Mesenchymal stem cell (in vitro differentiated cells and primary cell): ENCODE measurements around the gene NDUFV1.
"Not testable (repeated sequence)": the region's sequence is repeated elsewhere in the genome, so short reads cannot be mapped to it uniquely, and the experiment has no call there.

ENCODE experiments used
- DNase-seq: peaks from one replicate; pipeline ENCODE4 v3.0.0-alpha.2; 2013
- H2AFZ ChIP-seq: one replicate; pipeline ENCODE4 v1.6.1; 2013; ENCODE audit warnings: low read depth, mild to moderate bottlenecking, control low read depth, inconsistent platforms, low read length, moderate library complexity
- H2AK5ac ChIP-seq: 2 replicates; pipeline ENCODE4 v1.6.1; 2013; ENCODE audit warnings: low read length, moderate library complexity, mild to moderate bottlenecking, inconsistent platforms; ENCODE audit not compliant: severe bottlenecking
- H2BK120ac ChIP-seq: one replicate; pipeline ENCODE4 v1.6.1; 2013; ENCODE audit warnings: low read depth, mild to moderate bottlenecking, inconsistent platforms, low read length, moderate library complexity
- H2BK12ac ChIP-seq, 2 experiments: one replicate each; pipeline ENCODE4 v1.6.1; 2013; ENCODE audit warnings: inconsistent platforms in 2 of 2, low read length in 2 of 2, mild to moderate bottlenecking in 2 of 2, moderate library complexity in 2 of 2, control low read depth in 1 of 2
- H2BK15ac ChIP-seq: one replicate; pipeline ENCODE4 v1.6.1; 2013; ENCODE audit warnings: mild to moderate bottlenecking, low read depth, inconsistent platforms; ENCODE audit not compliant: poor library complexity, severe bottlenecking
- H2BK5ac ChIP-seq: 2 replicates; pipeline ENCODE4 v1.6.1; 2013; ENCODE audit warnings: low read depth, mild to moderate bottlenecking, low read length, control low read depth, inconsistent platforms; ENCODE audit not compliant: poor library complexity, severe bottlenecking
- H3K14ac ChIP-seq, 2 experiments: one replicate each; pipeline ENCODE4 v1.6.1; 2013; ENCODE audit warnings: inconsistent platforms in 2 of 2, low read length in 2 of 2, control low read depth in 1 of 2, mild to moderate bottlenecking in 1 of 2, moderate library complexity in 1 of 2
- H3K18ac ChIP-seq, 2 experiments: one replicate each; pipeline ENCODE4 v1.6.1; 2013; ENCODE audit warnings: inconsistent platforms in 2 of 2, low read length in 2 of 2, control low read depth in 1 of 2, low read depth in 1 of 2, mild to moderate bottlenecking in 1 of 2
- H3K23ac ChIP-seq, 2 experiments: one replicate each; pipeline ENCODE4 v1.6.1; 2013; ENCODE audit warnings: inconsistent platforms in 2 of 2, low read length in 2 of 2, mild to moderate bottlenecking in 2 of 2, moderate library complexity in 2 of 2, control low read depth in 1 of 2
- H3K27ac ChIP-seq: 2 replicates; pipeline ENCODE4 v1.5.1; 2013; ENCODE audit warnings: mild to moderate bottlenecking, moderate library complexity, low read length, control low read depth, inconsistent platforms; ENCODE audit not compliant: poor library complexity, severe bottlenecking
- H3K27me3 ChIP-seq, 2 experiments: 2 replicates each; pipeline versions ENCODE4 v1.6.1 to v1.7.0; 2013; ENCODE audit warnings: low read length in 2 of 2, mild to moderate bottlenecking in 2 of 2, moderate library complexity in 2 of 2, control low read depth in 1 of 2, inconsistent platforms in 1 of 2; ENCODE audit not compliant: control insufficient read depth in 1 of 2, insufficient read depth in 1 of 2
- H3K36me3 ChIP-seq, 2 experiments: 2 replicates each; pipeline versions ENCODE4 v1.6.1 to v1.7.0; 2013; ENCODE audit warnings: low read length in 2 of 2, control low read depth in 1 of 2, inconsistent platforms in 1 of 2, low read depth in 1 of 2, mild to moderate bottlenecking in 1 of 2; ENCODE audit not compliant: insufficient read depth in 2 of 2, control insufficient read depth in 1 of 2
- H3K4ac ChIP-seq, 2 experiments: one replicate each; pipeline ENCODE4 v1.6.1; 2013; ENCODE audit warnings: inconsistent platforms in 2 of 2, low read length in 2 of 2, mild to moderate bottlenecking in 2 of 2, moderate library complexity in 2 of 2, control low read depth in 1 of 2, low read depth in 1 of 2
- H3K4me1 ChIP-seq: 2 replicates; pipeline ENCODE4 v1.6.1; 2013; ENCODE audit warnings: low read depth, low read length, control low read depth; ENCODE audit not compliant: control insufficient read depth, insufficient read depth
- H3K4me2 ChIP-seq: 2 replicates; pipeline ENCODE4 v1.6.1; 2013; ENCODE audit warnings: low read length, mild to moderate bottlenecking, inconsistent platforms; ENCODE audit not compliant: poor library complexity, severe bottlenecking
- H3K4me3 ChIP-seq, 2 experiments: 2 replicates each; pipeline versions ENCODE4 v1.5.1 to v1.7.0; 2013; ENCODE audit warnings: low read length in 2 of 2, mild to moderate bottlenecking in 2 of 2, control low read depth in 1 of 2, low read depth in 1 of 2; ENCODE audit not compliant: insufficient read depth in 1 of 2
- H3K79me1 ChIP-seq: replicated peaks from 2 replicates; pipeline ENCODE4 v1.6.1; 2013; ENCODE audit warnings: mild to moderate bottlenecking, control low read depth, low read length, inconsistent platforms; ENCODE audit not compliant: poor library complexity, severe bottlenecking
- H3K9ac ChIP-seq: 2 replicates; pipeline ENCODE4 v1.7.0; 2013; ENCODE audit warnings: mild to moderate bottlenecking, low read length, moderate library complexity
- H3K9me3 ChIP-seq: 2 replicates; pipeline ENCODE4 v1.7.0; 2013; ENCODE audit warnings: mild to moderate bottlenecking, low read length; ENCODE audit not compliant: control insufficient read depth
- H4K8ac ChIP-seq: one replicate; pipeline ENCODE4 v1.6.1; 2013; ENCODE audit warnings: inconsistent platforms, mild to moderate bottlenecking, low read length, moderate library complexity
- H4K91ac ChIP-seq: one replicate; pipeline ENCODE4 v1.6.1; 2013; ENCODE audit warnings: mild to moderate bottlenecking, low read length, inconsistent platforms
- WGBS: methylation state at CpG from one replicate; pipeline ENCODE4 v1.1.7; 2013; ENCODE audit warnings: mixed read lengths; 5-methylcytosine and 5-hydroxymethylcytosine counted together

NDUFV1 gene

DNA sequence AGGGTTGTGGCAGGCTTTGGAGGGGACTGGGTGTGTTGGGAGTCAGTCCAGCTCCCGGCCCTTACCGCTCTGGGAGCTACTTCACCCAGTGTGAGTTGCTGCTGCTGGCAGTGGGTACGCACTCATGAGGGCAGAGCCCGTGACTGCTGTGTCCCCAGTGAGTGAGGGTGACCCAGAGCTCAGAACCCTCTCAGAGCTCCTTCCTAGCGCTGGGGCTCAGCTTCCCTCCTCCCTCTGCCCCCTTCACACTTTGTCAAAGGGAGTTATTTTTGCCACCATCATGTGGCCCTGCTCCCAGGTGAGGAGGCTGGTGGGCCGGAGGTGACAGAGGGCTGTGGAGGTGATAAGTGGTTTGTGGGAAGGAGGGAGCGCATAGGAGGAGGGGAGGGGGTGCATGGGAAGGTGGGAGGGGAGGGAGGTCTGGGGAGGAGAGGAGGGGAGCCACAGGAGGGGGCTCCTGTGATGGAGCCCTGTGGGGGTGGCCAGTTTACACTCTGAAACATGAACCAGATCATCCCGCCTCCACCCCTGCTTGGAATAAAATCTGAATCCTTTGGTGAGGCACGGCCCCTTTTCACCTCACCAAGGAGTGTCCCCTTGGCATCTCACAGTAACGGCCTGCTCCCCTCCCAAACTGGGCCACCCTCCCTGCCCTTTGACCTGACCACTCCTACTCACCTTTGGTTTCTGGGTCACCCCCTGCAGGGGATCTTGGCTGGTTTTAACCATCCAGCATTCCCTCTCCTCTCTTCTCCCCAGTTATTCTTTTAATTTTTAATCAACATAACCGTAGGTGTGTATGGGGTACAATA, 9.9 kb downstream of the NDUFV1 start:
- Histone ChIP-seq H3K36me3 (peaks cover 17 to 21% of the 10 kb centered on the region in 2 experiments), H3K4ac (no peak overlapping the region), H2BK5ac (no peak overlapping the region), H2AK5ac (no peak overlapping the region), H2BK15ac (no peak overlapping the region), H4K91ac (no peak overlapping the region), H3K9me3 (no peaks in the 10 kb centered on the region), H3K27me3 (peaks cover 8 to 37% of the 10 kb centered on the region in 2 experiments), H2AFZ (no peak overlapping the region), H2BK120ac (no peak overlapping the region), H3K79me1 (peaks cover 3% of the 10 kb centered on the region), H3K4me1 (peaks cover 2% of the 10 kb centered on the region), H3K14ac (no peak overlapping the region), H3K27ac (no peak overlapping the region), H3K23ac (no peak overlapping the region), H4K8ac (no peak overlapping the region), H3K4me3 (no peak overlapping the region), H2BK12ac (no peak overlapping the region), H3K9ac (no peak overlapping the region), H3K4me2 (no peak overlapping the region), H3K18ac (no peak overlapping the region)
- WGBS, result 43% methylated on average over 11 of the region's 11 CpGs
- DNase-seq, result no peak

GRCh38 chr11:67617243-67617953, 10.7 kb downstream of the NDUFV1 start:
- Histone ChIP-seq H4K91ac (no peak overlapping the region), H3K36me3 (peaks cover 10 to 13% of the 10 kb centered on the region in 2 experiments), H2AK5ac (no peak overlapping the region), H3K9me3 (no peaks in the 10 kb centered on the region), H3K18ac (no peak overlapping the region), H3K4me3 (no peak overlapping the region), H3K23ac (no peak overlapping the region), H2BK120ac (no peak overlapping the region), H3K4me1 (peaks cover 2% of the 10 kb centered on the region), H2BK5ac (no peak overlapping the region), H3K4ac (no peak overlapping the region), H3K4me2 (no peak overlapping the region), H3K9ac (no peak overlapping the region), H4K8ac (no peak overlapping the region), H3K79me1 (peaks cover 2% of the 10 kb centered on the region), H2BK15ac (no peak overlapping the region), H2BK12ac (no peak overlapping the region), H3K27ac (no peak overlapping the region), H3K27me3 (peaks cover 8 to 37% of the 10 kb centered on the region in 2 experiments), H2AFZ (no peak overlapping the region), H3K14ac (no peak overlapping the region)
- WGBS, result 89% methylated on average over 7 of the region's 7 CpGs
- DNase-seq, result no peak

- H3K27ac ChIP-seq, H3K9ac ChIP-seq, H2BK15ac ChIP-seq, H3K36me3 ChIP-seq, H3K79me1 ChIP-seq, H3K14ac ChIP-seq, H3K9me3 ChIP-seq, H3K4me1 ChIP-seq, H2AFZ ChIP-seq, DNase-seq, H3K4ac ChIP-seq, H2BK12ac ChIP-seq, H2AK5ac ChIP-seq, H3K4me3 ChIP-seq, H2BK5ac ChIP-seq, H2BK120ac ChIP-seq, H4K91ac ChIP-seq, H3K4me2 ChIP-seq, H3K18ac ChIP-seq, H4K8ac ChIP-seq, H3K23ac ChIP-seq: not testable (repeated sequence)
- H3K27me3 ChIP-seq, result peaks cover 8 to 37% of the 10 kb centered on the region in 2 experiments
- WGBS, result 94% methylated on average over 35 of the region's 40 CpGs
Measured at GRCh38 chr11:67618901-67619659, 12.3 kb downstream of the NDUFV1 start.
